B cell (primary cell): ENCODE measurements around the gene THUMPD3. TPM values are rescaled to one million over a fixed set of nuclear protein-coding genes. Genes with fewer than 3 reads are reported as not detected.

Source experiments
- ATAC-seq: fragments of 200-7000 bp; cut with Tn5 transposase; one replicate; pipeline ENCODE4 v1.10.0; 2021; ENCODE audit warnings: low read depth, mild to moderate bottlenecking, moderate number of reproducible peaks, moderate library complexity
- CTCF ChIA-PET: fragments of 350-600 bp; sonication (Branson Sonifier 250); formaldehyde crosslinking; loops from one replicate; lab custom pipeline; 2021; ENCODE audit warnings: antibody characterized with exemption, inconsistent platforms; lab: Charles Lee
- POLR2A ChIA-PET: fragments of 350-600 bp; sonication (Branson Sonifier 250); formaldehyde crosslinking; loops from one replicate; lab custom pipeline; 2021; ENCODE audit warnings: antibody characterized with exemption; lab: Charles Lee
- DNase-seq: peaks from one replicate; pipeline ENCODE4 v3.0.0; 2013
- H2AFZ ChIP-seq: 2 replicates; pipeline ENCODE4 v1.6.1; 2012; ENCODE audit warnings: mild to moderate bottlenecking, low read depth, low read length; ENCODE audit not compliant: insufficient read depth, poor library complexity, severe bottlenecking
- H3K27ac ChIP-seq, 2 donors: 1 replicate in 1 of 2; 2 replicates in 1 of 2; pipeline ENCODE4 v1.5.1; 2012 to 2013; ENCODE audit warnings: low read length in 2 of 2, mild to moderate bottlenecking in 2 of 2, moderate library complexity in 1 of 2
- H3K27me3 ChIP-seq, 4 experiments: fragments of 200-600 bp in 1 of 4; sonication (generic) in 1 of 4; replicated peaks in 1 of 4; 1 replicate in 2 of 4; 2 replicates in 2 of 4; pipeline versions ENCODE4 v1.6.1 to v1.7.0; 2013 to 2016; ENCODE audit warnings: low read length in 3 of 4, mild to moderate bottlenecking in 2 of 4, mixed read lengths in 1 of 4, moderate library complexity in 1 of 4; ENCODE audit not compliant: insufficient read depth in 4 of 4, control insufficient read depth in 3 of 4; ENCODE audit errors: control extremely low read depth in 1 of 4
- H3K36me3 ChIP-seq, 2 experiments: replicated peaks in 1 of 2; 1 replicate in 1 of 2; 2 replicates in 1 of 2; pipeline versions ENCODE4 v1.6.1 to v1.7.1; 2013; ENCODE audit warnings: low read length in 1 of 2; ENCODE audit not compliant: insufficient read depth in 2 of 2, control insufficient read depth in 1 of 2; ENCODE audit errors: control extremely low read depth in 1 of 2, extremely low read depth in 1 of 2
- H3K4me1 ChIP-seq, 2 donors: fragments of 200-600 bp in 1 of 2; sonication (generic) in 1 of 2; 1 replicate in 1 of 2; 2 replicates in 1 of 2; pipeline versions ENCODE4 v1.5.1 to v1.6.1; 2013 to 2017; ENCODE audit warnings: low read length in 2 of 2; ENCODE audit not compliant: control insufficient read depth in 2 of 2, insufficient read depth in 2 of 2
- H3K4me2 ChIP-seq: replicated peaks from 2 replicates; pipeline ENCODE3; 2012; ENCODE audit warnings: mild to moderate bottlenecking, low read depth, low read length; ENCODE audit not compliant: poor library complexity, severe bottlenecking
- H3K4me3 ChIP-seq, 5 experiments: fragments of 200-600 bp in 1 of 5; sonication (generic) in 1 of 5; 1 replicate in 3 of 5; 2 replicates in 2 of 5; pipeline versions ENCODE4 v1.5.1 to v1.7.0; 2011 to 2016; ENCODE audit warnings: low read length in 4 of 5, mild to moderate bottlenecking in 4 of 5, low read depth in 2 of 5, control low read depth in 1 of 5, moderate library complexity in 1 of 5; ENCODE audit not compliant: insufficient read depth in 1 of 5; ENCODE audit errors: control extremely low read depth in 1 of 5, extremely low read depth in 1 of 5
- H3K79me2 ChIP-seq: fragments of 200-600 bp; sonication (generic); one replicate; pipeline ENCODE4 v1.6.0; 2016; ENCODE audit warnings: low read length; ENCODE audit not compliant: control insufficient read depth, insufficient read depth
- H3K9ac ChIP-seq: fragments of 200-600 bp; sonication (generic); 2 replicates; pipeline ENCODE4 v1.6.1; 2017; ENCODE audit warnings: mild to moderate bottlenecking, low read length, moderate library complexity
- H3K9me3 ChIP-seq, 3 donors: one replicate each; pipeline versions ENCODE4 v1.6.1 to v1.7.1; 2013; ENCODE audit warnings: low read length in 2 of 3; ENCODE audit not compliant: control insufficient read depth in 2 of 3, insufficient read depth in 1 of 3; ENCODE audit errors: control extremely low read depth in 1 of 3
- H4K20me1 ChIP-seq: 2 replicates; pipeline ENCODE4 v1.6.0; 2012; ENCODE audit warnings: mild to moderate bottlenecking, low read length; ENCODE audit not compliant: insufficient read depth, control insufficient read depth, poor library complexity, severe bottlenecking
- H3K27ac Mint-ChIP-seq: one replicate; pipeline ENCODE4 v1.8.0; 2021; ENCODE audit warnings: mixed read lengths
- H3K27me3 Mint-ChIP-seq: one replicate; pipeline ENCODE4 v1.8.0; 2021; ENCODE audit warnings: mixed read lengths
- H3K4me1 Mint-ChIP-seq: one replicate; pipeline ENCODE4 v1.8.0; 2021; ENCODE audit warnings: mixed read lengths
- H3K4me3 Mint-ChIP-seq: one replicate; pipeline ENCODE4 v1.8.0; 2021; ENCODE audit warnings: mixed read lengths
- H3K9me3 Mint-ChIP-seq: one replicate; pipeline ENCODE4 v1.8.0; 2022; ENCODE audit warnings: mixed read lengths; ENCODE audit not compliant: insufficient read depth
- CTCF ChIP-seq: fragments of 200-600 bp; IDR thresholded peaks from one replicate; pipeline ENCODE4 v1.8.0; 2022; ENCODE audit warnings: antibody characterized with exemption, mild to moderate bottlenecking
- EZH2 ChIP-seq: IDR thresholded peaks from 2 replicates; pipeline ENCODE4 v1.6.1; 2012; ENCODE audit warnings: borderline replicate concordance, low read depth, mild to moderate bottlenecking, moderate library complexity, low read length; ENCODE audit not compliant: insufficient read depth, poor library complexity, severe bottlenecking
- WGBS: methylation state at CpG from one replicate; pipeline ENCODE4 v1.1.5; 2013; ENCODE audit warnings: missing lambda C conversion rate; ENCODE audit not compliant: insufficient coverage; 5-methylcytosine and 5-hydroxymethylcytosine counted together
- intact Hi-C: fragments of 100-400 bp; cut with micrococcal nuclease; formaldehyde crosslinking; loops from one replicate; pipeline ENCODE4 v1.10.0; 2022
- polyA plus RNA-seq: library from polyadenylated mRNA; depleted of rRNA; stranded (reverse); fragments of >200 nt; gene quantifications from 2 replicates; pipeline ENCODE4 v1.2.3, GENCODE V29; 2012
- total RNA-seq, 2 donors: library from RNA; stranded (reverse); fragments of 120-200 nt in 1 of 2; gene quantifications; 1 replicate in 1 of 2; 2 replicates in 1 of 2; pipeline versions ENCODE4 v1.2.3 to v1.2.4, GENCODE V29; 2013 to 2022

Gene THUMPD3
- total and polyA plus RNA-seq, 2 donors (not counting 1 experiment from before 2014, with no cell fraction given), result 10.1 to 32.1 TPM

- no peak overlapping the region for H3K4me2 ChIP-seq
- CTCF ChIA-PET, result no interaction called here
- Mint-ChIP-seq H3K27ac (no peak overlapping the region), H3K9me3 (no peaks in the 10 kb centered on the region), H3K27me3 (peaks cover 12% of the 10 kb centered on the region), H3K4me1 (no peaks in the 10 kb centered on the region), H3K4me3 (no peak overlapping the region)
- POLR2A ChIA-PET, result no interaction called here
- H3K36me3 ChIP-seq, result no peaks in the 10 kb centered on the region
- peaks cover 0 to 3% (median 0%) of the 10 kb centered on the region in 3 donors for H3K9me3 ChIP-seq
- no peaks in the 10 kb centered on the region for H3K27me3 ChIP-seq
- H3K27ac ChIP-seq, result no peak overlapping the region
- H2AFZ ChIP-seq, result no peak overlapping the region
- no peaks in the 10 kb centered on the region for H3K4me1 ChIP-seq
- intact Hi-C loops, result no loop called here
- H3K4me3 ChIP-seq, result no peak overlapping the region
- no peak for DNase-seq
- TF ChIP-seq CTCF (no peak), EZH2 (no peak)
- no peak overlapping the region for H3K9ac ChIP-seq
- 90% methylated on average over 2 of the region's 2 CpGs for WGBS
- no peaks in the 10 kb centered on the region for H4K20me1 ChIP-seq
- no peak for ATAC-seq
- H3K79me2 ChIP-seq, result no peaks in the 10 kb centered on the region
Observed at GRCh38 chr3:9322780-9323179, 40.1 kb upstream of the THUMPD3 start.

- Histone ChIP-seq H3K9ac (no peak overlapping the region), H3K36me3 (no peaks in the 10 kb centered on the region), H4K20me1 (no peaks in the 10 kb centered on the region), H3K27me3 (no peaks in the 10 kb centered on the region), H2AFZ (no peak overlapping the region), H3K4me1 (no peaks in the 10 kb centered on the region), H3K27ac (no peak overlapping the region), H3K9me3 (peaks cover 0 to 3% (median 0%) of the 10 kb centered on the region in 3 donors), H3K4me2 (no peak overlapping the region), H3K79me2 (no peaks in the 10 kb centered on the region), H3K4me3 (no peak overlapping the region)
- Mint-ChIP-seq H3K4me3 (no peak overlapping the region), H3K27me3 (no peaks in the 10 kb centered on the region), H3K4me1 (no peaks in the 10 kb centered on the region), H3K27ac (no peak overlapping the region), H3K9me3 (no peaks in the 10 kb centered on the region)
- 67% methylated on average over 3 of the region's 4 CpGs for WGBS
- ChIA-PET POLR2A (no interaction called here), CTCF (interaction anchor here (1.1 kb wide), 1 partner anchor 22 kb away, joined by 4 read pairs; no protein-coding TSS in a partner anchor)
- TF ChIP-seq CTCF (no peak), EZH2 (no peak)
- intact Hi-C loops, result no loop called here
- ATAC-seq (no peak), DNase-seq (no peak)
Observed at GRCh38 chr3:9324944-9325343, 37.9 kb upstream of the THUMPD3 start.
